H54 (cell line): ENCODE results near the gene SLMAP.
"Not testable (repeated sequence)": the region's sequence is repeated elsewhere in the genome, so short reads cannot be mapped to it uniquely, and the experiment has no call there.

ENCODE experiments used
- DNase-seq: peaks from one replicate; pipeline ENCODE4 v3.0.0; 2011; ENCODE audit warnings: low spot score, mixed read lengths; ENCODE audit not compliant: insufficient read length
- FAIRE-seq: peaks from 3 replicates; lab custom pipeline; 2011; peaks lifted over from hg19 to GRCh38; lab: Jason Lieb, UNC
- POLR2A ChIP-seq: IDR thresholded peaks from 2 replicates; pipeline ENCODE4 v1.6.1; 2011; ENCODE audit warnings: low read depth, mild to moderate bottlenecking, low read length

The SLMAP gene

GRCh38 chr3:57793737-57794187 is 37.7 kb downstream of the SLMAP start:
- DNase-seq, result no peak
- FAIRE-seq, result peak; percentile 97
- no peak for TF ChIP-seq POLR2A

GRCh38 chr3:57794501-57794900 is 38.4 kb downstream of the SLMAP start:
- no peak for TF ChIP-seq POLR2A
- FAIRE-seq (peak; percentile 65), DNase-seq (no peak)

- no peak for FAIRE-seq
- DNase-seq, result no peak
Measured at GRCh38 chr3:57794951-57795350, 38.8 kb downstream of the SLMAP start.

GRCh38 chr3:57796261-57796660 is 40.2 kb downstream of the SLMAP start:
- DNase-seq (no peak), FAIRE-seq (peak; percentile 97)
- TF ChIP-seq POLR2A, result no peak

More at GRCh38 chr3:57794951-57795350, 38.8 kb downstream of the SLMAP start:
- TF ChIP-seq POLR2A, result no peak

- no peak for TF ChIP-seq POLR2A
- DNase-seq, result no peak
- no peak for FAIRE-seq
Measured at GRCh38 chr3:57797701-57798487, 41.8 kb downstream of the SLMAP start.

DNA sequence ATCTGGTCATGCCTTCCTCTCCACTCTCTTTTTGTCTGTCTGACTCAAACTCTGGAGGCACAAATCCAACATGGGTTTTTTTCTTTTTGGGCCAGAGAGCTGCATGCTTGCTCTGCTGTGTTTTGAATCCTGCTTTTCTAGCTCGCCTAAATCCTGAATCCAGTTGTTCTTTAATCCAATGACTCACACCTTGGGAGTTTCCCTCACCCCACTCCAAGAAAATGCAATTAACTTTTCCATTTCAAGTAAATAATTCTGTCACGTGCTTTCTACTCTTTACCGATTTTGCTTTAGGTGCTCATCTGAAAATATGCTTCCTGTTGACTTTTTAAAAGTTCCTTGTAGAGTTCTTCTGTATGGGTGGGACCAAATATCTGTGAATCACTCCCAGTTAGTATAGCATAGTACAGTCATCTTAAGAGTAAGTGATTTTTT is 47.6 kb downstream of the SLMAP start:
- DNase-seq (peak; percentile 26), FAIRE-seq (peak; percentile 99)
- TF ChIP-seq POLR2A, result no peak

DNA sequence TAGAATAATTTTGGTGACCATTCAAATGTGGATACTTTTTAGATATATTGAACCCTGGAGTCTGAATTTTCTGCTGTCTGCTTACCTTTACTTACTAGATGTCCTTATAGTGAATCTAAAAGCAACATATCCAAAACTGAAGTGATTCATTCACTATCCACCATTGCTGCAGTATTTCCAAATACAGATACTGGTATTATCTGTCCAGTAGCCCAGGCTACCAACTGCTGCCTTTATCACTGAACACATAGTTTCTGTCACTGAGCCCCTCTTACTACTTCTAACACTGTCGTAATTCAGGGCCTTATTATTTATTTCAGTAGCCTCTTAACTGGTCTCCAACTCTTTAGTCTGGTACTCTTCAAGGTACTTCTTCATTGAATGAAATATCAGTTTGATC is 49.2 kb downstream of the SLMAP start:
- FAIRE-seq (peak; percentile 23), DNase-seq (no peak)
- no peak for TF ChIP-seq POLR2A

GRCh38 chr3:57805674-57806073 is 49.6 kb downstream of the SLMAP start:
- TF ChIP-seq POLR2A, result no peak
- DNase-seq, result peak; percentile 51
- FAIRE-seq, result peak; percentile 99

DNA sequence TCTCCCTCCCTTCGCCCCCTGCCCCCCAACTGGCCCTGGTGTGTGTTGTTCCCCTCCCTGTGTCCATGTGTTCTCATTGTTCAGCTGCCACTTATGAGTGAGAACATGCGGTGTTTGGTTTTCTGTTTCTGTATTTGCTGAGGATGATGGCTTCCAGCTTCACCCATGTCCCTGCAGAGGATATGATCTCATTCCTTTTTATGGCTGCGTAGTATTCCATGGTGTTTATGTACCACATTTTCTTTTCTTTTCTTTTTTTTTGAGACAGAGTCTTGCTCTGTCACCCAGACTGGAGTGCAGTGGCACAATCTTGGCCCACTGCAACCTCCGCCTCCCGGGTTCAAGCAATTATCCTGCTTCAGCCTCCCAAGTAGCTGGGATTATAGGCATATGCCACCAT is 50.1 kb downstream of the SLMAP start:
- not testable (repeated sequence) for DNase-seq, FAIRE-seq

- DNase-seq (no peak), FAIRE-seq (no peak)
- TF ChIP-seq POLR2A, result no peak
Measured at GRCh38 chr3:57808961-57809608, 53.0 kb downstream of the SLMAP start.

- FAIRE-seq (no peak), DNase-seq (no peak)
- no peak for TF ChIP-seq POLR2A
Measured at GRCh38 chr3:57809609-57809968, 53.5 kb downstream of the SLMAP start.

GRCh38 chr3:57810048-57810447 is 53.9 kb downstream of the SLMAP start:
- DNase-seq (no peak), FAIRE-seq (no peak)
- no peak for TF ChIP-seq POLR2A

DNA sequence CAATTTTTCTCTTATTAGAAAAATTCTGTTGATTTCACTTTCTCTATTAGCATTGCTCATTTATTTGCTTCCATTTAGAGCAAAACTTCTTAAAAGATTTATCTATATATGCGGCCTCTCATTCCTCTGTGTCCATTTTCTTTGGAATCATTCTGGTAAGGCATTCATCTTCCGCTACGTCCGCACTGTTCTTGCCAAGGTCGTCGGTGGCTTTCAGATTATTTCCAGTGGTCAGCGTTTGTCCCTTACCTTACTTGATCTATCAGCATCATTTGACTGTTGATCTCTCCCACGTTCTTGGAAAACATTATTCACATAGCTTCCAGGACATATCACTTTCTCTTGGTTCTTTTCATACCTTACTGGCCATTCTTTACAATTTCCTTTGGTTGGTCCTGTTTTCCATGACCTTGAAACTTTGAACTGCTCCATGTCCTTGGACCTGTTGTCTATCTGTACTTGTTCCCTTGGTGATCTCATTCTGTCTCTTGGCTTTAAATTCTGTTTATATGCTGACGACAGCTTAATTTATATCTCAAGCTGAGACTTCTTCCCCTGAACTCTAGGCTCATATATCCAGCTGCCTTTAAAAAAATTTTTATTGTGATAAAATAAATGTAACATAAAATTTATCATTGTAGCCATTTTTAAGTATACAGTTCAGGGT is 54.5 kb downstream of the SLMAP start:
- FAIRE-seq (no peak), DNase-seq (no peak)
- no peak for TF ChIP-seq POLR2A

DNA sequence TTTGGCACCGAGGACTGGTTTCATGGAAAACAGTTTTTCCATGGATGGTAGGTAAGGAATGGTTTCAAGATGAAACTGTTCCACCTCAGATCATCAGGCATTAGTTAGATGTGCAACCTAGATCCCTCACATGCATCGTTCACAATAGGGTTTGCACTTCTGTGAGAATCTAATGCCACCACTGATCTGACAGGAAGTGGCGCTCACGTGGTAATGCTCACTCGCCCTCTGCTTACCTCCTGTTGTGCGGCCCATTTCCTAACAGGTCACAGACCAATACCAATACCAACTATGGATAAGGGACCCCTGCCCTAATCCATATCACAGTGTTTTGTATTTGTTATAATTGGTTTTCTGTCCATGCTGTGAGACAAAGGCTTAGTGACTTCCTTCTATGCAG is 58.9 kb downstream of the SLMAP start:
- FAIRE-seq, result peak; percentile 74
- TF ChIP-seq POLR2A, result no peak
- DNase-seq, result no peak

GRCh38 chr3:57816471-57817095 is 60.5 kb downstream of the SLMAP start:
- FAIRE-seq (peak; percentile 23), DNase-seq (no peak)
- TF ChIP-seq POLR2A, result no peak
